Stimulated activated CD4-positive, alpha-beta T cell treated with anti-CD3 and anti-CD28 coated beads, Interleukin-15, amount 100 ng/mL, for 48 hours (primary cell): ENCODE measurements around the gene CCDC57.
"Not testable (repeated sequence)": the region's sequence is repeated elsewhere in the genome, so short reads cannot be mapped to it uniquely, and the experiment has no call there.

Source experiments
- DNase-seq, 2 donors: peaks; one replicate each; pipeline ENCODE4 v3.0.0-alpha.2; 2020; ENCODE audit warnings: low read depth in 2 of 2

The CCDC57 gene

DNA sequence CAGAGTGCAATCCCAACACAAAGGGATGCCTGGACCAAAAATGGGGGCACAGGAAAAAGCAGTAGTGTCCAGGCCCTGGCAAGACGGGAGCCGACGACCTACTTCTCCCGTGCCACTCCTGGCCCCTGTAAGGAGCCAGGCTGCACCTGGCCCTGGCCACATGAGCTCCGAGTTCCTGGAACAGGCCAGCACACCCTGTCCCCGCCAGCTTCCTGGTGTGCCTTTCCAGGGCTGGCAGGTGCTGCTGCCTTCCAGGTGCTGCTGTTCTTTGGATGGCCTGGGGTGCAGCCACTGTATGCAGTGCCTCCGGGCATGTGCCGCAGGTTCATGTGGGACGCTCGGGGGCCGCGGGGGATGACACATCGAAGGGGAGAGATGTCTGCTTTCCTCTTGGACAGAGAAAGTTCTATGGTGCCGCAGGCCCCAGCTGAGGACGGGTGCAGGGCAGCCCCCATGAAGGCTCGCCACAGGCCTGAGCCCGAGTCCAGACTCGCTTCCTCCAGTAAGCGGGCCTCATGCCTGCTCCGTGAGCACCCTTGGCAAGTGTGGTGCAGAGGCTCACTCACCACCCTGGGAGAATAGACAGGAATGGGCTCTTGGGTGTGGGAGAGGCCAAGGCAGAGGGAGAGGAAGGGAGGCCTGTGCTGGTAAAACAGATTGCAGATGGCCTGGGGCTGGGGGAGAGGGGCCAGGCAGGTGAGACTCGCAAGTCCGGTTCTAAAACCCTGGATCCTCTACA is 59.9 kb downstream of the CCDC57 start:
- no peak for DNase-seq

DNA sequence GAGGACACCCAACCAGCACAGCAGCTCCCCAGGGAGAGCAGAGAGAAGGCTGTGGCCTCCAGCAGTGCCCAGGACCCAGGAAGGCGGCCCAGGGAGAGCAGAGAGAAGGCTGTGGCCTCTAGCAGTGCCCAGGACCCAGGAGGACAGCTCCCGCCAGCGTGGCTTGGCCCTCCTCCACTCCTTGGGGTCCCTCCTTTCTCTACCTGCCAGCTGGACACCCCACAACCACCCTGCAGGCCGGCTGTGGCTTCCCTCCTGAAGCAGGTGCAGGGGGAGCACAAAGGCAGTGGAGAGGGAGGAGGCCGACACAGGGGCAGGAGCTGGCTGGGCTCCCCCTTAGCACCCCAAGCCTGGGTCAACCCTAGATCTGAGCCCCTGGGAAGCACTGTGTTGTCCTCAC is 60.5 kb downstream of the CCDC57 start:
- no peak for DNase-seq

DNA sequence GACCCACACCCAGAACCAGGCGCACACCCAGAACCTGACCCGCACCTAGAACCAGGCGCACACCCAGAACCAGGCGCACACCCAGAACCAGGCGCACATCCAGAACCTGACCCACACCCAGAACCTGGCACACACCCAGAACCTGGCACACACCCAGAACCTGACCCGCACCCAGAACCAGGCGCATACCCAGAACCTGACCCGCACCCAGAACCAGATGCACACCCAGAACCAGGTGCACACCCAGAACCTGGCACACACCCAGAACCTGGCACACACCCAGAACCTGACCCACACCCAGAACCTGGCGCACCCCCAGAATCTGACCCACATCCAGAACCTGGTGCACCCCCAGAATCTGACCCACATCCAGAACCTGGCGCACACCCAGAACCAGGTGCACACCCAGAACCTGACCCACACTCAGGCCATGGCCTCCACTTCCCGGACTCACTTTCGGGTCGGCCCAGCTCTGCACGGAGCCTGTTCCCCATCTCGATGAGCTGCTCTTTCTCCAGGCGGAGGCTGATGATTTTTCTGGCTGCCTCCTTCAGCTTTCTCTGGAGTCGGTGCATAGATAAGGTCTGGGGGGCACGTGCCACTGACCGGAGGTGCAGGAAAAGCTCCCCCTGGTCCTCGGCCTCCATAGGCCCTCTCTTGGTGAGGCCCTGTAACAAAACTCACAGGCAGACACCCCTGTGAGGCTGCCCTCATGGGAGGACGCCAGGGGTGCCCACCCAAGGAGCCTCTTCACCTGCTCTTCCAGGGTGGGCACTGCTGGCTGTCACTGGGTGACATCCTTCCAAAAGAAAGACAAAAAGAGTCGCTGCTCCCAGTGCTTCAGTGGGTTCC is 61.3 kb downstream of the CCDC57 start:
- DNase-seq = no peak

DNA sequence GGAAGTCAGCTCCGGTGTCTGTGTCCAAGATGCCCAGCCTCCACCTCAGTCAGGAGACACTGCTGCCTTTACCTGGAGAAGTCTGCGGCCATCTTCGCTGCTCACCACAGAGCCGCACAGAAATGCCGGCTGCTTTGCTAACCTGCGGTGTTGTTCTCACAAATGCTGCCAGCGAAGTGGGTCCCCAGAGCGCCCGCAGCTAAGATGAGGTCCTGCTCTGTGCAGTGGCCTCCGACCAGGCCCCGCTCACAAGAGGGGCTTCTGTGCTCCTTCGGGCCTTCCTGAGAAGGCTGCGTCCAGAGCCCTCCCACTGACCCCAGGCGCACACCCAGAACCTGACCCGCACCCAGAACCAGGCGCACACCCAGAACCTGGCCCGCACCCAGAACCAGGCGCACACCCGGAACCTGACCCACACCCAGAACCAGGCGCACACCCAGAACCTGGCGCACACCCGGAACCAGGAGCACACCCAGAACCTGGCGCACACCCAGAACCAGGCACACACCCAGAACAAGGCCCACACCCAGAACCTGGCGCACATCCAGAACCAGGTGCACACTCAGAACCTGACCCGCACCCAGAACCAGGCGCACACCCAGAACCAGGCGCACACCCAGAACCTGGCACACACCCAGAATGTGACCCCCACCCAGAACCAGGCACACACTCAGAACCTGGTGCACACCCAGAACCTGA is 63.1 kb downstream of the CCDC57 start:
- DNase-seq = no peak

DNA sequence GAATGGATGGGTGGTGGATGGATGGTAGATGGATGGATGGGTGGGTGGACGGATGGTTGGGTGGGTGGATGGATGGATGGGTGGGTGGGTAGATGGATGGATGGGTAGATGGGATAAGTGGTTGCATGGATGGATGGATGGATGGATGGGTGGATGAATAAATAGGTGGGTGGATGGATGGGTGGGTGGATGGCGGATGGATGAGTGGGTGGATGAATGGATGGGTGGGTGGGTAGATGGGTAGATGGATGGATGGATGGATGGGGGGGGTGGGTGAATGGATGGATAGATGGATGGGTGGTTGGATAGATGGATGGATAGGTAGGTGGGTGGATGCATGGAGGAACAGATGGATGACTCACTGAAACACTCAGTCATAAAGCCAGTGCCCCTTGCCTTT is 63.6 kb downstream of the CCDC57 start:
- DNase-seq = no peak

DNA sequence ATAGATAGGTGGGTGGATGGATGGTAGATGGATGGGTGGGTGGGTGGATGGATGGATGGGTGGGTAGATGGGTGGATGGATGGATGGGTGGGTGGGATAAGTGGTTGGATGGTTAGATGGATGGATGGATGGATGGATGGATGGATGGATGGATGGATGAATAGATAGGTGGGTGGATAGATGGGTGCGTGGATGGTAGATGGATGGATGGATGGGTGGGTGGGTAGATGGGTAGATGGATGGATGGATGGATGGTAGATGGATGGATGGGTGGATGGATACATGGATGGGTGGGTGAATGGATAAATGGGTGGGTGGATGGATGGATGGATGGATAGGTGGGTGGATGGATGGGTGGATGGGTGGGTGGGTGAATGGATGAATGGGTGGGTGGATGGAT is 64.6 kb downstream of the CCDC57 start:
- DNase-seq = no peak

DNA sequence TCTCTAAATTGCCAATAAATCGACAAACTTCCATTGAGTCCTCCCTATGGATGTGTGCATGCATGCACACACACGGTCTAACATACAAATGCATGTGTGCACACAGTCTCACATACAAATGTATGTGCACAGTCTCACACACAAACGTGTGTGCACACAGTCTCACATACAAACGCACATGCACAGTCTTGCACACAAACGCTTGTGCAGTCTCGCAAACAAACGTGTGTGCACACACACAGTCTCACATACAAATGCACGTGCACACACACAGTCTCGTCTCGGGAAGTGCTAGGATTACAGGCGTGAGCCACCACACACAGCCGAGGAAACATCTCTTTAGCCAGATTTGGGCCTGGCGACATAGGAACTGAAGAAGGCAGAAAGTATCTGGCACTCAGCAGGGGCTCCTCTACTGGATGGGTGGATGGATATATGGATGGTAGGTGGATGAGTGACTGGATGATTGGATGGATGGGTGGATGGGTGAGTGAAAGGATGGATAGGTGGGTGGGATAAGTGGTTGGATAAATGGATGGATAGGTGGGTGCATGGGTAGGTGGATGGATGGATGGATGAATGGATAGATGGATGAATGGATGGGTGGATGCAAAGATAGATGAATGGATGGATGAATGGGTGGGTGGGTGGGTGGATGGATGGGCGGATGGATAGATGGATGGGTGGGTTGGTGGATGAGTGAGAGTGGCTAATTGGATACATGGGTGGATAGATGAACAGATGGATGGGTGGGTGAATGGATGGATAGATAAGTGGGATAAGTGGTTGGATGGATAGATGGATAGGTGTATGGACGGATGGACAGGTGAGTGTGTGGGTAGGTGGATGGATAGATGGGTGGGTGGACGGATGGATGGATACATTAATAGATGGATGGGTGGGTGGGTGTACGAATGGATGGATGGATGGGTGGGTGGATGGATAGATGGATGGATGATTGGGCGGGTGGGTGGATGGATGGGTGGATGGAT is 65.7 kb downstream of the CCDC57 start:
- DNase-seq = no peak

DNA sequence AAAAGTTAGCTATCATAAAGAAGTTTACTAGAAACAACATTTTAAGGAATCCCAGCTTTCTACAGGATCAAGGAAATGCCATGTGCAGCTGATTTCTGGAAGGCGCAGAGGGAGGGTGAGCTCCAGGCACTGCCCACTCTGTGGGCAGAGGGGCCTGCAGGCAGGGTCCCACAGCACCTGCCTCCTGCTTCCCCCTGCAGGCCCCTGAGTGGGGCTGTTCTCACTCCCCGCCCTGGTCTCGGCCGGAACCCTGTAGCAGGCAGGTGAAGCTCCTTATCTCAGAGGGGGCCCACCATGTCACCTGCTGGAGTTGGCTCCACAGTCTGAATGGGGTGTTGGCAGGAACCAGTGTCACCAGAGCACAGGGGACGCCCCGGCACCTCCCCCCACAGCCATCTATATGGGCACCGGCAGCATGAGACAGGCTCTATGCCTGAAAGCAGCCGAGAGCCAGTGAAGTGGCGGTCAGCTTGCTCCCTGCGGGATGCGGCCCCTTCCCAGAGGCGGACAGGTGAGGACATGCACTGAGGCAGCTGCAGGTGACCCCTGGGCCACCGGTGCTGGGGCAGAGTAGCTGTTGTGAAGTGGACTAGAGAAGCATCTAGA is 67.0 kb downstream of the CCDC57 start:
- no peak for DNase-seq

DNA sequence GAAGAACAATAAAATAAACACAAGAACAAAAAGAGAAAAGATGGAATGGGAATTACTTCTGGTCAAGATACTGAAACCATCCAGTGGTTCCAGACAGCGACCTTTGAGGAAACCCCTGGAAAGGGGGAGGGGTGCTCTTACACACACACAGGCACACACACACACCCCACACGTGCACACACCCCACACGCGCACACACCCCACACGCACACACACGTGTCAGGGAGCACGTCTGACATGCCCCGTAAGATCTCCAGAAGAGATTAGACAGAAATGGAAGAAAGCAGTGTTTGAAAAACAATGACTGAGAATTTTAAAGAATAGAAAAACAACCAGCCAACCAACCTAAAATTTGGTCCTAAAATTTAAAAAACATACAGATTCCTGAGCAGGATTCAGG is 69.3 kb downstream of the CCDC57 start:
- DNase-seq = no peak

DNA sequence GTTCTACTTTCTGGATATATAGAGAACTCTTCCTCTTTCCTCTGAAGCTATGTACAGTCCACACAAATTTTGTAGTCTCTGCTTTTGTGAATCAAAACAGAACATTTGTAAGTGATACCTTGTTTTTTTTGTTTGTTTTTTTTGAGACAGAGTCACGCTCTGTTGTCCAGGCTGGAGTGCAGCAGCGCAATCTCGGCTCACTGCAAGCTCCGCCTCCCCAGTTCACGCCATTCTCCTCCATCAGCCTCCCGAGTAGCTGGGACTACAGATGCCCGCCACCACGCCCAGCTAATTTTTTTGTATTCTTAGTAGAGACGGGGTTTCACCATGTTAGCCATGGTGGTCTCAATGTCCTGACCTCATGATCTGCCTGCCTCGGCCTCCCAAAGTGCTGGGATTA is 72.7 kb downstream of the CCDC57 start:
- not testable (repeated sequence) for DNase-seq

DNA sequence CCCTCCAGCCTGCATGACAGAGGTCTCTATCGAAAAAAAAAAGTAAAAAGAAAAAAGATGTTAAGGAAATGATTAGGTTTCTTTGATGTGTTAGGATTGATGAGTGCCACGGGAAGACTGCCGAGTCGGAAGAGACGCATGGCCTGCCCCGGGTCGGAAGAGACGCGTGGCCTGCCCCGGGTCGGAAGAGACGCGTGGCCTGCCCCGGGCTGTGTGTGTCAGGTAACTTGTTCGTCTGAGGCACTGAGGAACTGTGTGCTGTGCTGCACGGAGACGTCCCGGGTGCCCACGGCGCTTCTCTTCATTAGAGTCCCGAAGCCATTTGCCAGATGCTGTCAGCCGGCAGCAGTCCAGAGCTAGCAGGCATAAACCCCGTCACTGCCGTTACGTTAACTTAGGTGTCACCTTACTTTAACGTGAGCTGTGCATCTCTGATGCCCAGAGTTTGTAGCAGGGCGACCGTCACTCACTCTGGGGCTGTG is 74.1 kb downstream of the CCDC57 start:
- DNase-seq = no peak

DNA sequence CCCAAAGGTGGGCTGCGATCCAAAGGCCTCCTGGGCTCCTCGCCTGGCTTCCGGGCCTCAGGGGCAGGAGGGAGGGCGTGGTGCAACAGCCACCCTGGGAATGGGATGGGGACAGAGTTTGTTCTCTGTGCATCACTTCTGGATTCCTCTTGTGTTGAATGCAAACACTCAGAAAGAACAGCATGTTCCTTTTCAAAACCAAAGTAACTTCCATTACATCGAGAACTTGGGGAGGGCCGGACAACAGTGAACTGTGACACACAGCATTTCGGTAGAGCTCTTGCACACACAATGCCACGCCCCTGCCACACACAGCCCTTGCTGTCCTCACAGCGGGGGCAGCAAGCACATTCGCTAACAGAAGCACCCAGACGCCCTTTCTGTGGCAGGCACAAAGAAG is 78.5 kb downstream of the CCDC57 start:
- no peak for DNase-seq

DNA sequence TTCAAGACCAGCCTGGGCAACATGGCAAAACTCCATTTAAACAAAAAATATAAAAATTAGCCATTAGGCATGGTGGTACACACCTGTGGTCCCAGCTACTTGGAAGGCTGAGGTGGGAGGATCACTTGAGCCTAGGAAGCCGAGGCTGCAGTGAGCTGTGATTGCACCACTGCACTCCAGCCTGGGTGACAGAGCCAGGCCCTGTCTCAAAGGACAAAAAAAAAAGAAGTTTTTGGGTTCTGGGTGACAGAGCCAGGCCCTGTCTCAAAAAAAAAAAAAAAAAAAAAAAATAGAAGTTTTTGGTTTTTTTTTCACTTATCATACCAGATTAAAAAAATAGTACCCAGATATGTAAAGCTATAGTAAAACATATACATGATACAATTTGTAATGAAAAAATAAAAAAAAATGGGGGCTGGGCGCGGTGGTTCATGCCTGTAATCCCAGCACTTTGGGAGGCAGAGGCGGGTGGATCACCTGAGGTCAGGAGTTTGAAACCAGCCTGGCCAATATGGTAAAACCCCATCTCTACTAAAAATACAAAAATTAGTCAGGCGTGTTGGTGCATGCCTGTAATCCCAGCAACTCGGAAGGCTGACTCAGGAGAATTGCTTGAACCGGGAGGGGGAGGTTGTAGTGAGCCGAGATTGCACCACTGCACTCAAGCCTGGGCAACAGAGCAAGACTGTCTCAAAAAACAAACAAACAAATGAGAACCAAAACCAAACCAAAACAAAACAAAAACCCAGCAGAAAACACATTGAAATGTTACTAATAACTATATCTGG is 79.3 kb downstream of the CCDC57 start:
- not testable (repeated sequence) for DNase-seq

DNA sequence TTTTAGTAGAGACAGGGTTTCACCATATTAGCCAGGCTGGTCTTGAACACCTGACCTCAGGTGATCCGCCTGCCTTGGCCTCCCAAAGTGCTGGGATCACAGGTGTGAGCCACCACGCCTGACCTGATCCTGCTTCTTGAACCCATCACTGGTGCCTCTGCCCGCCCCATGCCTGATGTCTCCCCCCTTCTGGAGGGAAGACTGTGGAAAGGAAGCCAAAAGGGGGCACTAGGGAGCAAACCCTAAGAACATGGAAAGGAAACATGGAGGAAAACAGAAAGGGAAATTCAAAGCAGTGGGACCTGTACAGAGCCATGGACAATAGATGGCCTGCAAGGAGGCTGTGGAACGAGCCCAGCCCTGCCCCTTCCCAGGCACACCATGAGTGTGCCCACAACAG is 83.5 kb downstream of the CCDC57 start:
- DNase-seq = no peak

DNA sequence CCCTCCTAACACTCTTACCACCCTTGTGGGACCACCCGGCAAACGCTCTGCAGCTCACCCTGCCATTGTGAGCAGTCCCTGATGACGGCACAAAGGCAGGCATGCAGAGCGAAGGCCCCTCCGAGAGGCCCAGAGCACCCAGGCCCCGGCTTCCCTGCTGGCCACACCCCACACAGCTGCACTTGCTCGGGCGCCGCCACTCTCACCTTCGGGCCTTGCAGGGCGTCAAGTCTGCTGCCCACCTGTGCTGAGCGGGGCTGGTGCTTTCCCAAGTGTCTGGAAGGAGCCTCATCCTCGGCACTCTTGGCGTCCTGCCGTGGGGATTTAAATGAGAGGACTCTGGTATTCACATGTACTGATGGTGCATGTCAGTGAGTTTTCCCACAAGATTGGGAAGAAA is 84.4 kb downstream of the CCDC57 start:
- DNase-seq = no peak

DNA sequence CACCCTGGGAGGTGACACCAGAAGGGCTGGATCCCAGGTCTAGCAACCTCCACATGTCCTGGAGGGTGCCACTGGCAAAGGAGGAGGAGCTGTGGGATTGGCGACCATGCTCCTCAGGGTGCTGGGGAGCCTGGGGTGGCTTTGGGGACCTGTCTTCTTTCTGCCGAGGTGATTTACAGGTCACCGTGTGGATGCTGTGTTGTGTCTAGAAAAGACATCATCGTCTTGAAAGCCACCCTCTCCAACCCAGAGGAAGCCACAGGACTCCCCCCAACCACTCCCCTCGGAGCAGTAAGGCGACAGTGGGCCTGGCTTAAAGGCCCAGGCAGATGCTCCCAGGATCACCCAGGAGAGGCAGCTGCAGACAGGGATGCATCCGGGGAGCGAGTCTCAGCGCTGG is 84.9 kb downstream of the CCDC57 start:
- no peak for DNase-seq

DNA sequence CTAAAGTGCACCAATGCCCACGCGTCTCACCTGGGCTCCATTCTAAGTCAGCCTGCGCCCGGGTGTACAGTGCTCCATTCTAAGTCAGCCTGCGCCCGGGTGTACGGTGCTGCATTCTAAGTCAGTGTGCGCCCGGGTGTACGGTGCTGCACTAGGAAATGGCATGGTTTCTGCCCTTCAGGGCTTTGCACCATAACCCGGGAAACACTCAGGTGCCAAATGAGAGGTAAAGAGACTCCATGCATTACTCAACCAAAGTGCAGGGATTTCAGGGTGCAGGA is 85.4 kb downstream of the CCDC57 start:
- no peak for DNase-seq

DNA sequence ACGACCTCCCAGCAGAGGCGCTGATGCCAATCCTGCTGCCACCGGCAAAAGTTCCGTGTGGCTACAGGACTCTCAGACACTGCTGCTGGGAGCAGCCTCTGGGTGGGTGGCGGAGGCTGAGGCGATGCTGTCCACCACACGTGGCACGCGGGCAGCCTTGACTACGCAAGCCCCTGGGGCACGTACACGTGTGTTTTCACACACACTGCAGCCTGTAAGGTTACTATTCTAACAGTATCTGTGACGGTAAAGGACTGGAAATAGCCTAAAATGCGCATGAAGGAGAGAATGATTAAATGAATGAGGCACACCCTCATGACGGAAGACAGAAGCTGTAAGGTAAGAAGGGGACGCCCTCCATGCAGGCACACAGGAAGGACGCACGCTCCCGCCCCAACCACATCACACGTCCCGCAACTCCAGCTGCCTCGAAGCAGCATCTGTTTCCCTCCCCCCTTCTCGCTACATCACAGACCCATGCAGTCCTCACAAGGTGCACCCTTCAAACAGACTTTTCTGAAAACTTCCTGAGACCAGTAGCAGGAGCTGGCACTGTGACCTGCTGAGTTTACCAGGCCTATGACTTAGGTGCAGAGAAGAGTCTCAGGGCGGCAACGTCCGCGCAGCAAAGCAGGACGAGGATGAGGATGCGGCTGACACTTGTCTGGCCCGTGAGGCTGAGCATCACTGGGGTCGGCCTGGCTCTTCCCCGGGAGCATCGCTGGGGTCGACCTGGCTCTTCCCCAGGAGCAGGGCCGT is 85.9 kb downstream of the CCDC57 start:
- DNase-seq = peak; percentile 45 to 56

DNA sequence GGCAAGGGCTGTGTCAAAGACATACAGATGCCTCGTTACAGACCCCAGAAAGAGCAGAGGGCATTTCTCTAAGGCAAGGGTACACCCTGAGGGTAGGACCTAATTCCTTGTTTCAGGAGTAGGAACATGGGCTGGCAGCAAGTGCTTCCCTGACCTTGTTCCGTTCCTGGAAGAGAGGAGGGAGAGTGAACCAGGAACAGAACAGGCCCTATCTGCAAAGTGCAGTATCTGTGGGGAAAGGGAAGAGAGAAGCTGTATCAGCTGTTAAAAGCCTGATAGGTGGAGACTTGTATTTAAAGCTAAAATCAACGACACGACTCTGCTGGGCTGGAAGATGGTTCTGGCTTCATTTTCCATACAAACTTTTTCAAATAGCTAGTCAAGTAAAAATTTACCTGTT is 88.5 kb downstream of the CCDC57 start:
- no peak for DNase-seq
